Testis (tissue), 3 donors: ENCODE results near the gene IFITM2. TPM values are rescaled to one million over a fixed set of nuclear protein-coding genes. Genes with fewer than 3 reads are reported as not detected.
"Not testable (repeated sequence)": the region's sequence is repeated elsewhere in the genome, so short reads cannot be mapped to it uniquely, and the experiment has no call there.

Experiments
- DNase-seq: peaks from one replicate; pipeline ENCODE4 v3.0.0-alpha.2; 2019
- H3K27ac ChIP-seq, 2 donors: fragments of 200-600 bp; sonication (generic); one replicate each; pipeline ENCODE4 v1.5.1; 2019
- H3K27me3 ChIP-seq: fragments of 200-600 bp; sonication (generic); one replicate; pipeline ENCODE4 v1.5.1; 2019
- H3K36me3 ChIP-seq: fragments of 200-600 bp; sonication (generic); one replicate; pipeline ENCODE4 v1.5.1; 2017; ENCODE audit warnings: low read depth; ENCODE audit errors: missing control alignments
- H3K4me1 ChIP-seq: fragments of 200-600 bp; sonication (generic); one replicate; pipeline ENCODE4 v1.5.1; 2019
- H3K4me3 ChIP-seq, 2 donors: fragments of 200-600 bp; sonication (generic); one replicate each; pipeline ENCODE4 v1.5.1; 2017 to 2019
- H3K9me3 ChIP-seq: fragments of 200-600 bp; sonication (generic); one replicate; pipeline ENCODE4 v1.5.1; 2017
- CTCF ChIP-seq, 3 experiments: fragments of 450-650 bp in 2 of 3; fragments of 200-600 bp in 1 of 3; sonication (generic) in 1 of 3; IDR thresholded peaks; one replicate each; pipeline ENCODE4 v1.5.1; 2016 to 2019; ENCODE audit warnings: antibody characterized with exemption in 3 of 3, mild to moderate bottlenecking in 2 of 3, moderate library complexity in 1 of 3
- POLR2A ChIP-seq: fragments of 450-650 bp; IDR thresholded peaks from one replicate; pipeline ENCODE4 v1.6.1; 2017; ENCODE audit warnings: antibody characterized with exemption, mild to moderate bottlenecking, moderate library complexity
- WGBS, 2 donors: methylation state at CpG; one replicate each; pipeline ENCODE4 v1.1.5; 2018; 5-methylcytosine and 5-hydroxymethylcytosine counted together
- intact Hi-C: fragments of 100-400 bp; cut with DNase I; formaldehyde crosslinking; loops from one replicate; pipeline ENCODE4 v1.15.1; 2023; ENCODE audit warnings: low total_unique reads
- polyA plus RNA-seq: library from polyadenylated mRNA; stranded (reverse); fragments of 350-450 nt; fragmentation: Illumina TruSeq; extraction: RNeasy Lipid Tissue Mini Kit (QIAGEN cat#74804); gene quantifications from one replicate; pipeline ENCODE4 v1.2.3, GENCODE V29; 2014; ENCODE audit warnings: low read depth, low replicate concordance; ENCODE audit not compliant: insufficient read depth
- total RNA-seq, 2 donors: library from RNA; depleted of rRNA; stranded (reverse); fragments of >200 nt; gene quantifications; one replicate each; pipeline ENCODE4 v1.2.3, GENCODE V29; 2016

IFITM2 gene
- total and polyA plus RNA-seq, 3 donors from 2014 or later, result 119 to 283 (median 169) TPM

- peaks cover 18% of the 10 kb centered on the region for H3K4me1 ChIP-seq
- TF ChIP-seq CTCF (IDR thresholded peaks at IDR 0.05), result no peak
- no peak for TF ChIP-seq POLR2A
- H3K9me3 ChIP-seq, result no peaks in the 10 kb centered on the region
- H3K27me3 ChIP-seq, result no peaks in the 10 kb centered on the region
- DNase-seq, result no peak
- no peak overlapping the region for H3K4me3 ChIP-seq
- intact Hi-C loops, result no loop called here
- H3K27ac ChIP-seq, result no peak overlapping the region
- no peaks in the 10 kb centered on the region for H3K36me3 ChIP-seq
- 68 to 72% methylated on average over 5 of the region's 5 CpGs for WGBS, 2 donors
These were observed 33.2 kb downstream of the IFITM2 start for GRCh38 chr11:340539-341512.

GRCh38 chr11:342328-342727 is 34.7 kb downstream of the IFITM2 start:
- no peak for DNase-seq
- Histone ChIP-seq H3K4me1 (peaks cover 4% of the 10 kb centered on the region), H3K27me3 (no peaks in the 10 kb centered on the region), H3K4me3 (no peak overlapping the region), H3K9me3 (no peaks in the 10 kb centered on the region), H3K36me3 (no peaks in the 10 kb centered on the region), H3K27ac (no peak overlapping the region)
- WGBS, 2 donors, result 76 to 81% methylated on average over 3 of the region's 3 CpGs
- TF ChIP-seq POLR2A (no peak), CTCF (IDR thresholded peaks at IDR 0.05) (no peak)
- intact Hi-C loops, result no loop called here

- no peaks in the 10 kb centered on the region for H3K4me1 ChIP-seq
- WGBS, 2 donors, result 90 to 93% methylated on average over 11 of the region's 11 CpGs
- no peak overlapping the region for H3K4me3 ChIP-seq
- H3K36me3 ChIP-seq, result no peaks in the 10 kb centered on the region
- no peaks in the 10 kb centered on the region for H3K27me3 ChIP-seq
- no peak overlapping the region for H3K27ac ChIP-seq
- intact Hi-C loops, result no loop called here
- no peak for DNase-seq
- no peak for TF ChIP-seq POLR2A
- no peak for TF ChIP-seq CTCF (IDR thresholded peaks at IDR 0.05)
- no peaks in the 10 kb centered on the region for H3K9me3 ChIP-seq
These were observed 37.4 kb downstream of the IFITM2 start for GRCh38 chr11:344836-345578.

- no peak overlapping the region for H3K4me3 ChIP-seq
- TF ChIP-seq POLR2A (no peak), CTCF (IDR thresholded peaks at IDR 0.05) (no peak)
- H3K27ac ChIP-seq, result no peak overlapping the region
- intact Hi-C loops, result no loop called here
- no peaks in the 10 kb centered on the region for H3K4me1 ChIP-seq
- no peaks in the 10 kb centered on the region for H3K27me3 ChIP-seq
- no peak for DNase-seq
- H3K36me3 ChIP-seq, result no peaks in the 10 kb centered on the region
- 86 to 91% methylated on average over 3 of the region's 3 CpGs for WGBS, 2 donors
- no peaks in the 10 kb centered on the region for H3K9me3 ChIP-seq
These were observed 38.9 kb downstream of the IFITM2 start for GRCh38 chr11:346529-346928.

- H3K27me3 ChIP-seq, H3K36me3 ChIP-seq, DNase-seq, H3K4me3 ChIP-seq, H3K27ac ChIP-seq, intact Hi-C loops, H3K9me3 ChIP-seq: not testable (repeated sequence)
- 56 to 66% methylated on average over 8 of the region's 8 CpGs for WGBS, 2 donors
- peaks cover 20% of the 10 kb centered on the region for H3K4me1 ChIP-seq
These were observed 41.8 kb downstream of the IFITM2 start for GRCh38 chr11:349270-349954.

GRCh38 chr11:350033-350722 is 42.6 kb downstream of the IFITM2 start:
- not testable (repeated sequence) for H3K9me3 ChIP-seq, H3K27ac ChIP-seq, H3K27me3 ChIP-seq, H3K4me3 ChIP-seq, DNase-seq, H3K36me3 ChIP-seq
- peaks cover 22% of the 10 kb centered on the region for H3K4me1 ChIP-seq
- WGBS, 2 donors, result 77 to 84% methylated on average over 13 to 16 of the region's 16 CpGs
- intact Hi-C loops, result loop anchor here (10.0 kb wide), 1 partner anchor 55 kb away; the partner anchor contains the start of gene IFITM5
